ENCODE data around the gene FBXO11.

FBXO11 gene

GRCh38 chr2:47844162-47844561 is 62.1 kb downstream of the FBXO11 start:
- H3K4me3 ChIP-seq: no peak overlapping the region
- H3K27me3 ChIP-seq: no peaks in the 10 kb centered on the region
- peaks cover 0 to 3% (median 3%) of the 10 kb centered on the region in 3 donors for H3K36me3 ChIP-seq
- H3K4me1 ChIP-seq: peaks cover 0 to 20% (median 4%) of the 10 kb centered on the region in 4 donors
- H3K9me3 ChIP-seq: no peaks in the 10 kb centered on the region
- TF ChIP-seq CTCF (IDR thresholded peaks at IDR 0.05): no peak
- no peak for DNase-seq
- intact Hi-C loops (cut with DNase I; ENCODE audit: low total_unique reads): no loop called here
- no peak overlapping the region for H3K27ac ChIP-seq

- DNase-seq: no peak
- no peak overlapping the region for H3K27ac ChIP-seq
- H3K4me1 ChIP-seq: peaks cover 0 to 20% (median 1%) of the 10 kb centered on the region in 4 donors
- H3K4me3 ChIP-seq: no peak overlapping the region
- no peak for TF ChIP-seq CTCF (IDR thresholded peaks at IDR 0.05)
- no peaks in the 10 kb centered on the region for H3K9me3 ChIP-seq
- intact Hi-C loops (cut with DNase I; ENCODE audit: low total_unique reads): no loop called here
- H3K27me3 ChIP-seq: no peaks in the 10 kb centered on the region
- peaks cover 0 to 11% (median 10%) of the 10 kb centered on the region in 3 donors for H3K36me3 ChIP-seq
Observed at GRCh38 chr2:47843407-47843806, 62.9 kb downstream of the FBXO11 start.

GRCh38 chr2:47842846-47843245 is 63.5 kb downstream of the FBXO11 start:
- Histone ChIP-seq H3K9me3 (no peaks in the 10 kb centered on the region), H3K4me1 (peaks cover 0 to 20% (median 1%) of the 10 kb centered on the region in 4 donors), H3K27me3 (no peaks in the 10 kb centered on the region), H3K27ac (no peak overlapping the region), H3K36me3 (peaks cover 5 to 16% (median 16%) of the 10 kb centered on the region in 3 donors), H3K4me3 (no peak overlapping the region)
- DNase-seq: no peak
- no peak for TF ChIP-seq CTCF (IDR thresholded peaks at IDR 0.05)
- intact Hi-C loops (cut with DNase I; ENCODE audit: low total_unique reads): no loop called here

DNA sequence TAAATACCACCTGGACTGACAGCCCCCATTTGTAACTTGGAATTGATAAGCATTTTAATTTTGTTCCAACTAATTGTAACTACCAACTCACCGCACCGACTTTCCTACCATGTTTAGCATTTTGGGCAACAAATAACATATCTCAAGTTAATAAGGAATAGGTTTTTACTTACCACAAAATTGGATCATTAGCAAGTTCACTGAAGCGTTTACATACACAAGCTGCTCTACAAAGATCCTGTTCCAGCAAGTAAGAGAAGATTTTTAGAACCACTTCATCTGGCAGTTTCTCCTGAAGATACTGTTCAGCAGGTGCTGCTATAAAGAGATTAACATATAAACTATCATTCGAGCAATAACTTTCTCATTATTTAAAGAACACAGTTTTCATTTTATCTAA is 67.6 kb downstream of the FBXO11 start:
- H3K4me3 ChIP-seq: no peak overlapping the region
- intact Hi-C loops (cut with DNase I; ENCODE audit: low total_unique reads): no loop called here
- no peak for TF ChIP-seq CTCF (IDR thresholded peaks at IDR 0.05)
- H3K4me1 ChIP-seq: peaks cover 0 to 7% (median 1%) of the 10 kb centered on the region in 4 donors
- H3K27ac ChIP-seq: no peak overlapping the region
- H3K36me3 ChIP-seq: peaks cover 42 to 57% (median 57%) of the 10 kb centered on the region in 3 donors
- no peaks in the 10 kb centered on the region for H3K27me3 ChIP-seq
- H3K9me3 ChIP-seq: no peaks in the 10 kb centered on the region
- DNase-seq: no peak

GRCh38 chr2:47838249-47838648 is 68.0 kb downstream of the FBXO11 start:
- peaks cover 42 to 62% (median 59%) of the 10 kb centered on the region in 3 donors for H3K36me3 ChIP-seq
- H3K27me3 ChIP-seq: no peaks in the 10 kb centered on the region
- TF ChIP-seq CTCF (IDR thresholded peaks at IDR 0.05): no peak
- no peak overlapping the region for H3K27ac ChIP-seq
- H3K4me1 ChIP-seq: peaks cover 0 to 7% (median 2%) of the 10 kb centered on the region in 4 donors
- intact Hi-C loops (cut with DNase I; ENCODE audit: low total_unique reads): no loop called here
- no peak for DNase-seq
- no peak overlapping the region for H3K4me3 ChIP-seq
- no peaks in the 10 kb centered on the region for H3K9me3 ChIP-seq

- Histone ChIP-seq H3K4me3 (no peak overlapping the region), H3K27ac (no peak overlapping the region), H3K4me1 (peaks cover 0 to 6% (median 2%) of the 10 kb centered on the region in 4 donors), H3K9me3 (no peaks in the 10 kb centered on the region), H3K36me3 (peaks cover 60 to 87% (median 80%) of the 10 kb centered on the region in 3 donors), H3K27me3 (no peaks in the 10 kb centered on the region)
- intact Hi-C loops (cut with DNase I; ENCODE audit: low total_unique reads): no loop called here
- no peak for DNase-seq
- TF ChIP-seq CTCF (IDR thresholded peaks at IDR 0.05): no peak
Observed at GRCh38 chr2:47833516-47833968, 72.8 kb downstream of the FBXO11 start.

Measured in tibial artery (tissue), 4 donors.